Stimulated activated CD8-positive, alpha-beta memory T cell treated with anti-CD3 and anti-CD28 coated beads, Interleukin-12 subunit alpha, Interleukin-12 subunit beta, amount 100 ng/mL, for 1 hour (primary cell): ENCODE results near the gene FARS2.

Experiments used
- DNase-seq: peaks from one replicate; pipeline ENCODE4 v3.0.0-alpha.2; 2020; ENCODE audit warnings: low read depth

Gene FARS2

GRCh38 chr6:5587648-5588047 lies 326.3 kb downstream of the FARS2 start:
- DNase-seq: no peak

GRCh38 chr6:5589422-5590141 lies 328.3 kb downstream of the FARS2 start:
- DNase-seq: no peak

DNA sequence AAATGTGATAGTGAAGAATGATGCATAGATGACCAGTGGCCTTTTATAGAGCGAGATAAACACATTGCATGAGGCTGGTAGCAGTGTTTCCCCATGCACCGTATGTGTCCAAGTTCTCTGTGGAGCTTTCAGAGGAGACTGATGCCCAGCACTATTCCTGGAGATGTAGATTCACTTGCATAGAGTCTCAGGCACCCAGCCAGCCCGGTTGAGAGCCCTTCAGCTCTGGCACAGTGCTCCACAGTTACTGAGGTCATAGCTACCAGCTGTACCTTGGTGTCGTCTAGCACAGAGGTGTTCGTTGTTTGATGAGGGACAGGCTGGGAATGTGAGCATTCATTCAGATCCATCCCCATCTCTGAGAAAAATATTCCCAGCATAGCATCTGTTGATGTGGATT lies 328.9 kb downstream of the FARS2 start:
- DNase-seq: no peak

DNA sequence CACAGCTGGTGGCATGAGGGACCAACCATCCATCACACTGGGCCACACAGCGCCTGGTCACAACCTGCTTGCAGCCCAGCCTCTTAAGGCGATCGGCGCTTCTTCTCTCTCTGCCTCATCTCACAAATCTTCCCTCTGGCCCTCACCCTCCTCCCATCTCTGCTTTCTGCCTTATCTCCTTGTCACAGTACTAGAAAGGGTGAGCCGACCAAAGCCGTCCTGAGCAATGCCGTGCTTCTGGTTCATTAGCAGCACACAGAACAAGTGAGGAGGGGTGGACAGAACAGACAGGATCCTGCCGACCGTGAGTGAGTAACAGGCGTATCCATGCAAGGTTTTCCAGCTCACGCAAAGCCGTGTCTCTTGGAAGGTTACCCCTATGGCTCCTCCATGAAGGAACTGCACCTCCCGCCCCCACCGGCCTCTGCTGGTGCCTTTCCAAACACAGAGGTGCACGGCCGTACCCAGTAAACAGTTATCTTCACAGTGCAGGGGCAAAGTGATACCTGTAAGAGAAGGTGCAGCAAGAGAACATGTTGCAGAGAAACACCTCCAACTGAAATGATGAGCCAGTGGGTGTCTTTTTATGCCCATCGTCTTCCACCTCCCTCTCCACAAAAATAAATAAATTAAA lies 331.7 kb downstream of the FARS2 start:
- no peak for DNase-seq

GRCh38 chr6:5595184-5595583 lies 333.9 kb downstream of the FARS2 start:
- DNase-seq: no peak

- DNase-seq: no peak
These were observed 336.1 kb downstream of the FARS2 start for GRCh38 chr6:5597413-5597812.

- no peak for DNase-seq
These were observed 336.8 kb downstream of the FARS2 start for GRCh38 chr6:5598123-5598522.

DNA sequence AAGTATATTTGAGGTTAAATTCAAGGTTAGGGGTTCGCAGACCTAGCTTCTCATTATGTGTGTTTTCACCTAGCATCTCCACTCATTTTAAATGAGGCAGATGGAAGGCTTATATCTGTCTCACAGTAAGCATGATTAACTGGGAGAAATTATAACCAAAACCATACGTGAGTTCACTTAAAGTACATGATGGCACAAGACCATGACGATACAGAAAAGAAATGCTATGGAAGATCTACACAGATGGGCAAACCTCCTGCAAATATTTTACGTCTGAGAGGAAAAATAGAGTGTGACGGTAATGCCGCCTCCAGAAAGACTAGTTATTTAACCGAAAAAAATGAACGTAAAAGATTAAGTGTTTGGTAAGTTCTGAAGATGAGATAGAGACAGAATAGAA lies 337.8 kb downstream of the FARS2 start:
- DNase-seq: no peak

- no peak for DNase-seq
These were observed 344.6 kb downstream of the FARS2 start for GRCh38 chr6:5605937-5606336.

- no peak for DNase-seq
These were observed 345.2 kb downstream of the FARS2 start for GRCh38 chr6:5606546-5606945.

GRCh38 chr6:5610640-5611039 lies 349.3 kb downstream of the FARS2 start:
- no peak for DNase-seq

DNA sequence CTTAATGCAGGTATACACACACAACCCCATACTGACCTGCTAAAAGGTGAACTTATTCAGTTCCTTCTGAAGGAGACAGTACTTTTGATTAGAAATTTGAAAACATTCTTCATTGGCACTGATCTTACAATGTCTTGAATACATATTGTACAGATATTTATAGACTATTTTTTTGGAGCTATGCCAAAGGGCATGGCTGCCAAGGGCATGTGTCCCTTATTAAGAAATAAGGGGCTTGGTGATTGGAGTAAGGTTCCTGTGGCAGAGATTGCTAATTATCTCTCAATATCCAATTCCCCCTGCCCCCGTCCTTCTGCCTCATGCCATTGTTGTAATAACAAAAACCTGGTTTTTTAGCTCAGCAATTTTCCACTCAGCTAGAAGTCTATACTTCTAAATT lies 355.9 kb downstream of the FARS2 start:
- DNase-seq: no peak

GRCh38 chr6:5619249-5619648 lies 357.9 kb downstream of the FARS2 start:
- peak; percentile 32 for DNase-seq

DNA sequence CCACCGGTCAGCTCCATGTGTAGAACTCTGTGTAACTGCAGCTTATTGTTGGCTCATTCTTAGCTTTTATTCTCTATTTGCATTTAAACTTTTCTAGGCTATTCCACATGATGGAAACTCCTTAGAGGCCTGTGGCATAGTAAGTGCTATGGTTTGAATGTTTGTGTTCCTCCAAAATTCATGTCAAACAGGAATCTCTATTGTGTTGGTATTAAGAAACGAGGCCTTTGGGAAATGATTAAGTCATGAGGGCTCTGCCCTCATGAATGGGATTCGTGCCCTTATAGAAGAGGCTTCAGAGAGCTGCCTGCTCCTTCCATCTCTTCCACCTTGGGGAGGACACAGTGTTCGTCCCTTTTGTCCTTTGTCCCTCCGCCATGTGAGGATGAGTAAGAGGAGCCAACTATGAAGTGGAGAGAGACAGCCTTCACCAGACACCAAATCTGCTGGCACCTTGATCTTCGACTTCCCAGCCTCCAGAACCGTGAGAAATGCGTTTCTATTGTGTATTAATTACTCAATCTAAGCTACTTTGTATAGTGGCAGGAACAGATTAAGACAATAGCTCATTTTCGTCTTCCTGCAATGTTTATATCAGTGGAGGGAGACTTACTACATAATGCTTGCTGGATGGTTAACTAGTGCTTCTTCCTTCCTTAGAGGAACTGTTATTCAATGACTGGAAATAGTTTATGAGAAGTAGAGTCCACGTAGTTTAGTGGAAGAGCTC lies 361.1 kb downstream of the FARS2 start:
- DNase-seq: no peak

- no peak for DNase-seq
These were observed 362.5 kb downstream of the FARS2 start for GRCh38 chr6:5623769-5624168.

DNA sequence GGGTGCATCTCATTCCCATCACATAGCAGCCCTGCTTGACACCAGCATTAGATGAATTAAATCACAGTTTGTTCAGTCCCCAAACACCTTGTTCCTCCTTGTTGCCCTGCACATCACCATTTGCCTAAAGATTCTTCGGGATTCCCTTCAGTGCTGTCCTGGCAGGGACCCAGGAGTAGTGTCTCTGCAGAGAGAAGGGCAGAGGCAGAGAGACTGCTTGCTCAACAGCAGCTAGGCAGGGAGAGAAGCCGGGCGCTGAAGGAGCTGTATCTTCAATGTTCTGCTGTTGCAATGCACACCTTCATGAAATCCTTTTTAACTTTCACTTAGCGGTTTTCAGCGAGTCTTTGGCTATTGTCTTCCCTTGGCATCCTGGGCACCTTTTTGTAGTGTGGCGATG lies 362.9 kb downstream of the FARS2 start:
- DNase-seq: no peak

DNA sequence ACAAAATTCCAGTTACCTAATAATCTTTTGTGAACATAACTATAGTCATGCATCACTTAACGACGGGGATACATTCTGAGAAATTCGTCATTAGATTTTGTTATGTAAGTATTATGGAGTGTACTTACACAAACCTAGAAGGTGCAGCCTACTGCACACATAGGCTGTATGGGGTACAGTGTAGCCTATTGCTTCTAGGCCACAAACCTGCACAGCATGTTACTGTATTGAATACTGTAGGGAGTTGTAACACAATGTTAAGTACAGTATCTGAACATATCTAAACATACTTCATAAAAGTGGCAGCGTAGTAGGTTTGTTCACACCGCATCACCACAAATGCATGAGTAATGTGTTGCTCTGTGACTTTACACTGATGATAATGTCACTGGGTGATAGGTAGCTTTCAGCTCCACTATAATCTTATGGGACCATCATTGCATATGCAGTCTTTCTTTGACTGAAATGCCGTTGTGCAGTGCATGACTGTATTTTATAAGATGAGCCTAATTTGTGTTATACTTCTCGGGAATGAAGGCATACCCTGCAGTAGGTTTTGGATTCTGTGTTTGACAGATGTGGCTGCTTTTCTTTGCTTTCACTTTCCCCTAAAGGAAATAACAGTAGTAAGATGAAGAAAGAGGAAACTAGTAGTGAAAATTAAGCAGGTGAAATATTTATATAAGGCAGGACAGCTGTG lies 365.6 kb downstream of the FARS2 start:
- no peak for DNase-seq

GRCh38 chr6:5630636-5631035 lies 369.3 kb downstream of the FARS2 start:
- no peak for DNase-seq

DNA sequence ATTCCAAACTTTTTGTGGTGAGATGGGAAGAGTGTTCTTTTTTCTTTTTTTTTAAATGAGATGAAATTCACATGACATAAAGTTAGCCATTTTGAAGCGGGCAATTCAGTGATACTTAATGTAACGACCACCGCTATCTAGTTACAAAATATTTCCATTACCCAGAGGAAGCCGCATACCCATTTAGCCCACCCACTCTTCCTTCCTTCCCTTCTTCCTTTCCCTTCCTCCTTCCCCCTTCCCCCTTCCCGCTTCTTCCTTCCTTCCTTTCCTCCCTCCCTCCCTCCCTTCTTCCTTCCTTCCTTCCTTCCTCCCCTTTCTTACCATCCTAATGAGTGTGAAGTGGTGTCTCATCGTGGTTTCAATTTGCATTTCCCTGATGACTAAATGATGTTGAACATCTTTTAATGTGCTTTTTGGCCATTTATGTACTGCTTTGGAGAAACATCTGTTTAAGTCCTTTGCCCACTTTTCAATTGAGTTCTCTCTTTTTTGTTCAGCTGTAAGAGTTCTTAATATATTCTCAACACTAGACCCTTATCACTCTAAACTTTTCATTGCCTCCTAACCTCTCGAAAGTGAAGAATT lies 371.1 kb downstream of the FARS2 start:
- no peak for DNase-seq

- no peak for DNase-seq
These were observed 373.2 kb downstream of the FARS2 start for GRCh38 chr6:5634525-5634924.

- DNase-seq: no peak
These were observed 375.1 kb downstream of the FARS2 start for GRCh38 chr6:5636210-5637030.
